NB4 (cell line): ENCODE measurements around the gene L3MBTL3.

Experiments used
- POLR2A ChIP-seq: IDR thresholded peaks from 2 replicates; pipeline ENCODE4 v1.6.1; 2011; ENCODE audit warnings: mild to moderate bottlenecking; ENCODE audit not compliant: insufficient read length; ENCODE audit errors: extremely low read depth
- TF ChIP-seq, protein P1 (sequence below): IDR thresholded peaks from one replicate; pipeline ENCODE4 v1.5.1; 2012; ENCODE audit warnings: low read depth, low read length

DNA sequence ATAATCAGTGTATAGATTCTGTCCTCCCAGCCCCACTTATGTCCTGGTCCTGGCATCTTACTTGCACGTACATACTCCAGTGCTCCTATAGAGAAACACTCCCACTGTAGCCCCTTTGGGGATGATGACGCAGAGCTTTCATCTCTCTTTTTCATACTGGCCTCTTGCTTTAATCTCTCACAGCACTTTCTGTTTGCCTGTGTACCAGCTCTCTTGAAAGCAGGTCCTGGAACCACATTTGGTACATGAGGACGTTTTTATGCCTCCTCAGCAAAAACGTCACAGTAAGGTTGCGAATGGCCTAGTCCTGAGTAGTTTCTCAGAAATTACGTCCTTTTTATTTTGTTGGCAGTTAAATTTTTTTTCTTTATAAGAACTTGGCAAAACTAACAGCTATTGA is 10.8 kb downstream of the L3MBTL3 start:
- TF ChIP-seq POLR2A: no peak
- TF ChIP-seq, protein P1, sequence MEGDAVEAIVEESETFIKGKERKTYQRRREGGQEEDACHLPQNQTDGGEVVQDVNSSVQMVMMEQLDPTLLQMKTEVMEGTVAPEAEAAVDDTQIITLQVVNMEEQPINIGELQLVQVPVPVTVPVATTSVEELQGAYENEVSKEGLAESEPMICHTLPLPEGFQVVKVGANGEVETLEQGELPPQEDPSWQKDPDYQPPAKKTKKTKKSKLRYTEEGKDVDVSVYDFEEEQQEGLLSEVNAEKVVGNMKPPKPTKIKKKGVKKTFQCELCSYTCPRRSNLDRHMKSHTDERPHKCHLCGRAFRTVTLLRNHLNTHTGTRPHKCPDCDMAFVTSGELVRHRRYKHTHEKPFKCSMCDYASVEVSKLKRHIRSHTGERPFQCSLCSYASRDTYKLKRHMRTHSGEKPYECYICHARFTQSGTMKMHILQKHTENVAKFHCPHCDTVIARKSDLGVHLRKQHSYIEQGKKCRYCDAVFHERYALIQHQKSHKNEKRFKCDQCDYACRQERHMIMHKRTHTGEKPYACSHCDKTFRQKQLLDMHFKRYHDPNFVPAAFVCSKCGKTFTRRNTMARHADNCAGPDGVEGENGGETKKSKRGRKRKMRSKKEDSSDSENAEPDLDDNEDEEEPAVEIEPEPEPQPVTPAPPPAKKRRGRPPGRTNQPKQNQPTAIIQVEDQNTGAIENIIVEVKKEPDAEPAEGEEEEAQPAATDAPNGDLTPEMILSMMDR: no peak
